Body of pancreas (tissue), 4 donors: ENCODE results near the gene SEMA5B. TPM values are rescaled to one million over a fixed set of nuclear protein-coding genes. Genes with fewer than 3 reads are reported as not detected.

Source experiments
- ATAC-seq: fragments of 150-250 bp; one replicate; pipeline ENCODE4 v1.9.1; 2016
- DNase-seq, 4 donors: peaks; one replicate each; pipeline ENCODE4 v3.0.0-alpha.2; 2019
- H3K27ac ChIP-seq, 4 donors: fragments of 200-600 bp; sonication (generic); 1 replicate in 3 of 4; 2 replicates in 1 of 4; pipeline versions ENCODE4 v1.5.1 to v1.6.1; 2016 to 2019; ENCODE audit warnings: mild to moderate bottlenecking in 1 of 4, mixed read lengths in 1 of 4, moderate library complexity in 1 of 4
- H3K27me3 ChIP-seq, 2 donors: fragments of 200-600 bp; sonication (generic); one replicate each; pipeline ENCODE4 v1.6.0; 2016; ENCODE audit warnings: mild to moderate bottlenecking in 1 of 2
- H3K36me3 ChIP-seq, 2 donors: fragments of 200-600 bp; sonication (generic); replicated peaks in 1 of 2; 2 replicates each; pipeline ENCODE4 v1.5.1; 2016; ENCODE audit warnings: low read depth in 2 of 2; ENCODE audit not compliant: insufficient read depth in 1 of 2
- H3K4me1 ChIP-seq: fragments of 200-600 bp; sonication (generic); one replicate; pipeline ENCODE4 v1.6.0; 2016
- H3K4me3 ChIP-seq, 2 donors: fragments of 200-600 bp; sonication (generic); 1 replicate in 1 of 2; 2 replicates in 1 of 2; pipeline ENCODE4 v1.5.1; 2016 to 2019
- H3K9me3 ChIP-seq, 3 donors: fragments of 200-600 bp; sonication (generic); 1 replicate in 2 of 3; 2 replicates in 1 of 3; pipeline ENCODE4 v1.5.1; 2016
- POLR2A ChIP-seq, 3 donors: fragments of 450-650 bp; IDR thresholded peaks; one replicate each; pipeline ENCODE4 v1.6.1; 2016; ENCODE audit warnings: antibody characterized with exemption in 3 of 3, mild to moderate bottlenecking in 2 of 3
- WGBS, 2 donors: methylation state at CpG; one replicate each; pipeline ENCODE4 v1.1.5; 2017; 5-methylcytosine and 5-hydroxymethylcytosine counted together
- intact Hi-C: fragments of 100-400 bp; cut with DNase I; formaldehyde crosslinking; loops from one replicate; pipeline ENCODE4 v1.15.1; 2023
- total RNA-seq, 2 donors: library from RNA; depleted of rRNA; stranded (reverse); fragments of >200 nt; gene quantifications; one replicate each; pipeline ENCODE4 v1.1.0, GENCODE V29; 2016
- TF ChIP-seq, protein P1 (sequence below), 7 experiments: fragments of 450-650 bp in 4 of 7; fragments of 200-600 bp in 3 of 7; sonication (generic) in 3 of 7; IDR thresholded peaks; one replicate each; pipeline ENCODE4 v1.5.1; 2016 to 2019; ENCODE audit warnings: antibody characterized with exemption in 7 of 7

Gene SEMA5B
- total RNA-seq, 2 donors from 2014 or later = 1.0 to 15.2 TPM

- Histone ChIP-seq H3K9me3 (no peaks in the 10 kb centered on the region), H3K27me3 (no peaks in the 10 kb centered on the region), H3K36me3 (no peaks in the 10 kb centered on the region), H3K4me1 (no peaks in the 10 kb centered on the region), H3K27ac (no peak overlapping the region), H3K4me3 (no peak overlapping the region)
- 88 to 89% methylated on average over 1 of the region's 1 CpG for WGBS, 2 donors
- TF ChIP-seq, protein P1, sequence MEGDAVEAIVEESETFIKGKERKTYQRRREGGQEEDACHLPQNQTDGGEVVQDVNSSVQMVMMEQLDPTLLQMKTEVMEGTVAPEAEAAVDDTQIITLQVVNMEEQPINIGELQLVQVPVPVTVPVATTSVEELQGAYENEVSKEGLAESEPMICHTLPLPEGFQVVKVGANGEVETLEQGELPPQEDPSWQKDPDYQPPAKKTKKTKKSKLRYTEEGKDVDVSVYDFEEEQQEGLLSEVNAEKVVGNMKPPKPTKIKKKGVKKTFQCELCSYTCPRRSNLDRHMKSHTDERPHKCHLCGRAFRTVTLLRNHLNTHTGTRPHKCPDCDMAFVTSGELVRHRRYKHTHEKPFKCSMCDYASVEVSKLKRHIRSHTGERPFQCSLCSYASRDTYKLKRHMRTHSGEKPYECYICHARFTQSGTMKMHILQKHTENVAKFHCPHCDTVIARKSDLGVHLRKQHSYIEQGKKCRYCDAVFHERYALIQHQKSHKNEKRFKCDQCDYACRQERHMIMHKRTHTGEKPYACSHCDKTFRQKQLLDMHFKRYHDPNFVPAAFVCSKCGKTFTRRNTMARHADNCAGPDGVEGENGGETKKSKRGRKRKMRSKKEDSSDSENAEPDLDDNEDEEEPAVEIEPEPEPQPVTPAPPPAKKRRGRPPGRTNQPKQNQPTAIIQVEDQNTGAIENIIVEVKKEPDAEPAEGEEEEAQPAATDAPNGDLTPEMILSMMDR (IDR thresholded peaks at IDR 0.05) = no peak
- TF ChIP-seq POLR2A (IDR thresholded peaks at IDR 0.05) = no peak
- intact Hi-C loops = no loop called here
- DNase-seq (no peak), ATAC-seq (no peak)
Measured at GRCh38 chr3:123005291-123005690, 22.3 kb downstream of the SEMA5B start.

DNA sequence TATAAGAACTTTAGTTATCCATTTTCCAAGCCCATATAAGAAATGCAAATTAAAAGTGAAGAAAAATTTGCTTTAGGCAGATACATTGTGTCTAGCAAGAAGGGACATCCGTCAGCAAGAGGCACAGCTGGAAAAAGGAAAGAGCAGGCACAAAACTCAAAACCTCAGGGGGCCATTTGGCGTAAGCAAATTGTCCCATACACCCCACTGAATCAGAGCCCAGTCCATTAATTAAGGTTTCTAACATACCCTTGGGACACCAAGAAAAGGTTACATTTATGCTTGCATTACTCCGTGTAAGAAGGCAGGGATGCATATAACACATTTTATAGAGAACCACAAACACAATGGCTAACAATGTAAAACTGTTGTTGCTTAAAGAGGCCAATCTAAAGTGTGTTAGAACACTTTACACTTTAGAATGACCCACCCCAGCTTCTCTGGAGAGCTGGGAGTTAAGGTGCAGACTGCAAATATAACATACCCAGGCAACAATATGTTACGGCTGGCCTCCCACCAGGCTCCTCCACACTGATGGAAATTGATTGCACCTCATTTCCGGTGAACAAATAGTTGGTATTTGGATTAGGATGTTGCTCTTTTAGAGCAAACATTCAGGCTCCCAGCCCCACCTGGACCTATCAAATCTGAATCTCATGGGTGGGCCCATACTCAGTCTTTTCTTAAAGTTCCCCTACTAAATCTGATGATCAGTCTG, 23.2 kb downstream of the SEMA5B start:
- H3K4me1 ChIP-seq = no peaks in the 10 kb centered on the region
- WGBS, 2 donors = 80 to 82% methylated on average over 5 of the region's 5 CpGs
- no peak for TF ChIP-seq POLR2A (IDR thresholded peaks at IDR 0.05)
- TF ChIP-seq, protein P1 (IDR thresholded peaks at IDR 0.05) = no peak
- H3K27ac ChIP-seq = no peak overlapping the region
- no peak overlapping the region for H3K4me3 ChIP-seq
- no peaks in the 10 kb centered on the region for H3K27me3 ChIP-seq
- no peak for ATAC-seq
- no peaks in the 10 kb centered on the region for H3K36me3 ChIP-seq
- intact Hi-C loops = no loop called here
- H3K9me3 ChIP-seq = no peaks in the 10 kb centered on the region
- no peak for DNase-seq

GRCh38 chr3:123002749-123003497, 24.6 kb downstream of the SEMA5B start:
- no peak overlapping the region for H3K27ac ChIP-seq
- intact Hi-C loops = no loop called here
- 70 to 71% methylated on average over 7 of the region's 7 CpGs for whole genome bisulfite sequencing, 2 donors
- H3K4me1 ChIP-seq = no peaks in the 10 kb centered on the region
- ATAC-seq = no peak
- H3K36me3 ChIP-seq = no peaks in the 10 kb centered on the region
- DNase-seq = no peak
- TF ChIP-seq POLR2A (IDR thresholded peaks at IDR 0.05) = no peak
- TF ChIP-seq, protein P1 (IDR thresholded peaks at IDR 0.05) = no peak
- no peaks in the 10 kb centered on the region for H3K9me3 ChIP-seq
- H3K4me3 ChIP-seq = no peak overlapping the region
- H3K27me3 ChIP-seq = no peaks in the 10 kb centered on the region

DNA sequence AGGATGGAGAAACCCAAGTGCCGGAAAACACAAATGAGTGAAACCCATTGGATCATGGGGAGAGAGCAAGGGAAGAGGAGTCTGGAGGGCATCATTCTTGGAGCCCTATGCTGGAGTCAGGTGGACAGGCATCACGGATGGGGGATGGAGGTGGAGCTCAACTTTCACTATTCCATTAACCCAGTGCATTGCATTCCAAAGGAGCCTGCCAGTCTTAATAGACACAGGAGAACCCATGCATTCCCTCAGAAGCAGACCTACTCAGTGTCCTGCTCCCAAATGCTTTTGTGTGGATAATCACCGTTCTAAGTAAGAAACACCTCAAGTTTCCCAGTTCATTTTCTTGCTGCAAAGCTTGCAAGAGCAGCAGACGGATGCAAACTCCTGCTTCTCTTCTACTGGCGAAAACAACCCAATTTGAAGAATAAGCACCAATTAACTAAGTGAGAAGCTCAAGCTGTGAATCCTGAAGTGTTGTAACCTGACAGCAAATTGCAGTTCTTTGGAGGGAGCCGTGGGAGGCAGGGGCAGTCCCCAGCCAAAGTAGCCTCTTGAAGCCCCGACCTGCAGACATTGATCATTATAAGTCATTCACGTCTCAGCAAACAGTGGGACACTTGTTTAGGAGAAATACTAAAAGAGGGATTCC, 25.3 kb downstream of the SEMA5B start:
- H3K4me3 ChIP-seq = no peak overlapping the region
- no peak for ATAC-seq
- H3K9me3 ChIP-seq = no peaks in the 10 kb centered on the region
- DNase-seq = no peak
- no peak overlapping the region for H3K27ac ChIP-seq
- TF ChIP-seq, protein P1 (IDR thresholded peaks at IDR 0.05) = no peak
- TF ChIP-seq POLR2A (IDR thresholded peaks at IDR 0.05) = no peak
- H3K36me3 ChIP-seq = no peaks in the 10 kb centered on the region
- H3K27me3 ChIP-seq = no peaks in the 10 kb centered on the region
- WGBS, 2 donors = 67 to 71% methylated on average over 8 of the region's 8 CpGs
- H3K4me1 ChIP-seq = no peaks in the 10 kb centered on the region
- intact Hi-C loops = no loop called here
